CD4-positive, alpha-beta T cell (primary cell): ENCODE measurements around the gene LCOR. TPM values are rescaled to one million over a fixed set of nuclear protein-coding genes. Genes with fewer than 3 reads are reported as not detected.

ENCODE experiments used
- ATAC-seq: fragments of 200-7000 bp; cut with Tn5 transposase; one replicate; pipeline ENCODE4 v1.10.0; 2022; ENCODE audit warnings: mild to moderate bottlenecking; ENCODE audit not compliant: poor library complexity
- CTCF ChIA-PET: fragments of 350-600 bp; sonication (Branson Sonifier 250); formaldehyde crosslinking; loops from one replicate; lab custom pipeline; 2021; ENCODE audit warnings: antibody characterized with exemption, inconsistent platforms; lab: Charles Lee
- POLR2A ChIA-PET: fragments of 350-600 bp; sonication (Branson Sonifier 250); formaldehyde crosslinking; loops from one replicate; lab custom pipeline; 2021; ENCODE audit warnings: antibody characterized with exemption, inconsistent platforms; lab: Charles Lee
- DNase-seq, 14 experiments: peaks; one replicate each; pipeline ENCODE4 v3.0.0-alpha.2; 2013 to 2020; ENCODE audit warnings: mixed read lengths in 2 of 14
- H3K27ac ChIP-seq, 2 donors: one replicate each; pipeline versions ENCODE4 v1.5.1 to v1.7.0; 2013; ENCODE audit warnings: low read length in 2 of 2, low read depth in 1 of 2, mild to moderate bottlenecking in 1 of 2
- H3K27me3 ChIP-seq, 2 experiments: 1 replicate in 1 of 2; 2 replicates in 1 of 2; pipeline versions ENCODE4 v1.6.1 to v1.7.0; 2013; ENCODE audit warnings: low read length in 2 of 2, control low read depth in 1 of 2, mild to moderate bottlenecking in 1 of 2, moderate library complexity in 1 of 2; ENCODE audit not compliant: insufficient read depth in 2 of 2, control insufficient read depth in 1 of 2
- H3K36me3 ChIP-seq: one replicate; pipeline ENCODE4 v1.6.1; 2013; ENCODE audit warnings: low read length, control low read depth; ENCODE audit not compliant: insufficient read depth
- H3K4me1 ChIP-seq: one replicate; pipeline ENCODE4 v1.6.1; 2013; ENCODE audit warnings: low read length, control low read depth; ENCODE audit not compliant: insufficient read depth
- H3K4me3 ChIP-seq: one replicate; pipeline ENCODE4 v1.5.1; 2013; ENCODE audit warnings: mild to moderate bottlenecking, low read length, moderate library complexity
- H3K9me3 ChIP-seq, 2 experiments: 1 replicate in 1 of 2; 2 replicates in 1 of 2; pipeline versions ENCODE4 v1.6.1 to v1.7.0; 2013; ENCODE audit warnings: low read length in 2 of 2, mild to moderate bottlenecking in 2 of 2, control low read depth in 1 of 2, moderate library complexity in 1 of 2; ENCODE audit not compliant: control insufficient read depth in 1 of 2, insufficient read depth in 1 of 2
- H3K27ac Mint-ChIP-seq: one replicate; pipeline ENCODE4 v1.8.0; 2020; ENCODE audit warnings: mixed read lengths
- H3K27me3 Mint-ChIP-seq: one replicate; pipeline ENCODE4 v1.8.0; 2021; ENCODE audit warnings: mixed read lengths
- H3K36me3 Mint-ChIP-seq: one replicate; pipeline ENCODE4 v1.8.0; 2021; ENCODE audit warnings: low read depth, mixed read lengths
- H3K4me1 Mint-ChIP-seq: one replicate; pipeline ENCODE4 v1.8.0; 2021; ENCODE audit warnings: low read depth, mixed read lengths
- H3K4me3 Mint-ChIP-seq: one replicate; pipeline ENCODE4 v1.8.0; 2020; ENCODE audit warnings: mild to moderate bottlenecking, mixed read lengths
- H3K9me3 Mint-ChIP-seq: one replicate; pipeline ENCODE4 v1.8.0; 2020; ENCODE audit warnings: mixed read lengths
- CTCF ChIP-seq: fragments of 200-600 bp; IDR thresholded peaks from one replicate; pipeline ENCODE4 v1.8.0; 2022; ENCODE audit warnings: antibody characterized with exemption, mild to moderate bottlenecking
- intact Hi-C, 2 experiments: fragments of 100-400 bp; cut with DNase I in 1 of 2; cut with micrococcal nuclease in 1 of 2; formaldehyde crosslinking; loops; one replicate each; pipeline versions ENCODE4 v1.15.1 to v1.9.0; 2023 to 2025; cut with DNase I, micrococcal nuclease
- total RNA-seq, 174 experiments: library from RNA in 2 of 174; stranded (reverse) in 2 of 174; gene quantifications; one replicate each; pipeline ENCODE4 v1.2.3 and lab custom pipeline; 2021 to 2026

LCOR gene
- total RNA-seq, 2 experiments from 2014 or later: 46.0 to 56.0 TPM

GRCh38 chr10:96873756-96874467, 41.8 kb downstream of the LCOR start:
- peaks cover 10% of the 10 kb centered on the region for H3K4me1 ChIP-seq
- peaks cover 67% of the 10 kb centered on the region for H3K4me1 Mint-ChIP-seq
- no peak for DNase-seq
- H3K9me3 Mint-ChIP-seq: no peaks in the 10 kb centered on the region
- no peak overlapping the region for H3K4me3 ChIP-seq
- no peaks in the 10 kb centered on the region for H3K9me3 ChIP-seq
- ATAC-seq: no peak
- TF ChIP-seq CTCF: no peak
- POLR2A ChIA-PET: no interaction called here
- H3K36me3 Mint-ChIP-seq: peaks cover 19% of the 10 kb centered on the region
- no peaks in the 10 kb centered on the region for H3K27me3 Mint-ChIP-seq
- H3K36me3 ChIP-seq: no peaks in the 10 kb centered on the region
- CTCF ChIA-PET: no interaction called here
- no peak overlapping the region for H3K27ac ChIP-seq
- H3K4me3 Mint-ChIP-seq: no peak overlapping the region
- intact Hi-C loops: no loop called here
- no peak overlapping the region for H3K27ac Mint-ChIP-seq
- no peaks in the 10 kb centered on the region for H3K27me3 ChIP-seq

GRCh38 chr10:96878057-96878456, 46.0 kb downstream of the LCOR start:
- Histone ChIP-seq H3K36me3 (no peaks in the 10 kb centered on the region), H3K27me3 (no peaks in the 10 kb centered on the region), H3K4me3 (no peak overlapping the region), H3K9me3 (no peaks in the 10 kb centered on the region), H3K27ac (no peak overlapping the region), H3K4me1 (peaks cover 3% of the 10 kb centered on the region)
- Mint-ChIP-seq H3K9me3 (no peaks in the 10 kb centered on the region), H3K4me3 (no peak overlapping the region), H3K36me3 (peaks cover 19% of the 10 kb centered on the region), H3K27me3 (no peaks in the 10 kb centered on the region), H3K4me1 (peaks cover 77% of the 10 kb centered on the region), H3K27ac (no peak overlapping the region)
- no peak for ATAC-seq
- ChIA-PET POLR2A (no interaction called here), CTCF (no interaction called here)
- no peak for TF ChIP-seq CTCF
- intact Hi-C loops: no loop called here
- DNase-seq: no peak

GRCh38 chr10:96880575-96880974, 48.5 kb downstream of the LCOR start:
- no peaks in the 10 kb centered on the region for H3K36me3 ChIP-seq
- ChIA-PET CTCF (no interaction called here), POLR2A (no interaction called here)
- intact Hi-C loops: loop anchor here in 1 of 2 experiments (2.0 kb wide), 1 partner anchor 20 kb away; no protein-coding TSS in a partner anchor
- no peak overlapping the region for H3K4me3 ChIP-seq
- Mint-ChIP-seq H3K36me3 (peaks cover 35% of the 10 kb centered on the region), H3K4me3 (no peak overlapping the region), H3K27me3 (no peaks in the 10 kb centered on the region), H3K4me1 (peaks cover 72% of the 10 kb centered on the region), H3K9me3 (no peaks in the 10 kb centered on the region), H3K27ac (no peak overlapping the region)
- no peak overlapping the region for H3K27ac ChIP-seq
- no peak for DNase-seq
- no peaks in the 10 kb centered on the region for H3K27me3 ChIP-seq
- H3K4me1 ChIP-seq: no peaks in the 10 kb centered on the region
- ATAC-seq: no peak
- no peaks in the 10 kb centered on the region for H3K9me3 ChIP-seq
- no peak for TF ChIP-seq CTCF
